ENCODE results near the gene RFPL3. TPM values are rescaled to one million over a fixed set of nuclear protein-coding genes. Genes with fewer than 3 reads are reported as not detected.

The RFPL3 gene
- total RNA-seq, 2 experiments from 2014 or later = not detected

Other genes with a start within 250 kb of the RFPL3 start
- not detected for gene C22orf42, start 198.6 kb upstream of the RFPL3 start, total RNA-seq
- 1 to 10 TPM; 2.0 to 2.8 TPM for gene RFPL2, start 152.8 kb upstream of the RFPL3 start, total RNA-seq
- gene SLC5A4, start 102.5 kb upstream of the RFPL3 start, total RNA-seq = not detected
- gene RTCB, start 54.4 kb downstream of the RFPL3 start, total RNA-seq = 10 to 100 TPM; 58.3 to 61.6 TPM
- not detected for gene BPIFC, start 106.6 kb downstream of the RFPL3 start, total RNA-seq
- gene FBXO7, start 116.9 kb downstream of the RFPL3 start, total RNA-seq = 10 to 100 TPM; 95.4 to 97.1 TPM

Measured in activated CD4-positive, alpha-beta memory T cell treated with anti-CD3 and anti-CD28 coated beads, Interleukin-2, amount 10 ng/mL, durations not matched to agents 7 days and 5 days (primary cell).